GM23338 (cell line): ENCODE data around the gene ABCA1.

ENCODE experiments used
- EZH2 ChIP-seq: fragments of 200-600 bp; sonication (generic); IDR thresholded peaks from one replicate; pipeline ENCODE4 v1.8.0; 2017; ENCODE audit warnings: antibody characterized with exemption, mild to moderate bottlenecking, low read depth; ENCODE audit not compliant: unreplicated experiment
- EZH2phosphoT487 ChIP-seq: fragments of 200-600 bp; sonication (generic); IDR thresholded peaks from one replicate; pipeline ENCODE4 v1.8.1; 2018; ENCODE audit warnings: antibody characterized with exemption; ENCODE audit not compliant: unreplicated experiment
- JUNB ChIP-seq: IDR thresholded peaks from one replicate; pipeline ENCODE4 v1.6.1; 2016; ENCODE audit warnings: antibody characterized with exemption; ENCODE audit not compliant: unreplicated experiment
- POLR2AphosphoS5 ChIP-seq: IDR thresholded peaks from 2 replicates; pipeline ENCODE4 v1.6.1; 2016; ENCODE audit warnings: antibody characterized with exemption, low read depth
- TF ChIP-seq, protein P1 (sequence below): IDR thresholded peaks from one replicate; pipeline ENCODE4 v1.6.1; 2018; ENCODE audit warnings: antibody characterized with exemption; ENCODE audit not compliant: unreplicated experiment
- TF ChIP-seq, protein P2 (sequence below), 2 experiments: fragments of 200-600 bp in 1 of 2; sonication (generic) in 1 of 2; conservative IDR thresholded peaks; 2 replicates each; pipeline versions ENCODE4 v1.5.1 to v1.6.1; 2016 to 2017; ENCODE audit warnings: antibody characterized with exemption in 2 of 2, low read depth in 2 of 2, mild to moderate bottlenecking in 2 of 2, moderate library complexity in 1 of 2
- TF ChIP-seq, protein P3 (sequence below): IDR thresholded peaks from 2 replicates; pipeline ENCODE4 v1.6.1; 2016; ENCODE audit warnings: antibody characterized with exemption

DNA sequence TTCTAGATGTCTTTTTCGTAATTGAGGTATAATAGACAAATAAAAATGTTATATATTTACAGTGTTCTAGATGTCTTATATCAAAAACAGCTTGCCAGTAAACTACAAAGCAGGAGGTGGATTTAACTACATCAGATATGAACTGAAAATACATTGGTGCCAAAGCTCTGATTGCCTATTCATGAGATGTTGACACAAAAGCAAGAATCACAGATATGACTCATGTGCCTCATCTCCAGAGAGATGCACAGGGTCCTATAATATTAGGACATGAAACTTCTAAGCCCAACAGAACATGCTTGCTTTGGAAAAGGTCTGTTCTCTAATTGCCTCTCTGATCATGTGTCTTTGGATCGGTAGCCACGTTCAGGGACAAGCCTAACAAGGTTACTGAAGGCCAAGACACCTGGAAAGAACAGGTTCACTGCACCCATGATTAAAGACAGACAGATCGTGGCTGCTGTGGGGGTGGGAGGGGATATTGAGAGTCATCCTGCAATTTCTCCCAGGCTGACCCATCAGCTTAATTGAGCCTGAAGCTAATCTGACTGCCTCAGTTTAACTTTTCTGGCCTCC lies 16.8 kb downstream of the ABCA1 start:
- TF ChIP-seq, protein P1, sequence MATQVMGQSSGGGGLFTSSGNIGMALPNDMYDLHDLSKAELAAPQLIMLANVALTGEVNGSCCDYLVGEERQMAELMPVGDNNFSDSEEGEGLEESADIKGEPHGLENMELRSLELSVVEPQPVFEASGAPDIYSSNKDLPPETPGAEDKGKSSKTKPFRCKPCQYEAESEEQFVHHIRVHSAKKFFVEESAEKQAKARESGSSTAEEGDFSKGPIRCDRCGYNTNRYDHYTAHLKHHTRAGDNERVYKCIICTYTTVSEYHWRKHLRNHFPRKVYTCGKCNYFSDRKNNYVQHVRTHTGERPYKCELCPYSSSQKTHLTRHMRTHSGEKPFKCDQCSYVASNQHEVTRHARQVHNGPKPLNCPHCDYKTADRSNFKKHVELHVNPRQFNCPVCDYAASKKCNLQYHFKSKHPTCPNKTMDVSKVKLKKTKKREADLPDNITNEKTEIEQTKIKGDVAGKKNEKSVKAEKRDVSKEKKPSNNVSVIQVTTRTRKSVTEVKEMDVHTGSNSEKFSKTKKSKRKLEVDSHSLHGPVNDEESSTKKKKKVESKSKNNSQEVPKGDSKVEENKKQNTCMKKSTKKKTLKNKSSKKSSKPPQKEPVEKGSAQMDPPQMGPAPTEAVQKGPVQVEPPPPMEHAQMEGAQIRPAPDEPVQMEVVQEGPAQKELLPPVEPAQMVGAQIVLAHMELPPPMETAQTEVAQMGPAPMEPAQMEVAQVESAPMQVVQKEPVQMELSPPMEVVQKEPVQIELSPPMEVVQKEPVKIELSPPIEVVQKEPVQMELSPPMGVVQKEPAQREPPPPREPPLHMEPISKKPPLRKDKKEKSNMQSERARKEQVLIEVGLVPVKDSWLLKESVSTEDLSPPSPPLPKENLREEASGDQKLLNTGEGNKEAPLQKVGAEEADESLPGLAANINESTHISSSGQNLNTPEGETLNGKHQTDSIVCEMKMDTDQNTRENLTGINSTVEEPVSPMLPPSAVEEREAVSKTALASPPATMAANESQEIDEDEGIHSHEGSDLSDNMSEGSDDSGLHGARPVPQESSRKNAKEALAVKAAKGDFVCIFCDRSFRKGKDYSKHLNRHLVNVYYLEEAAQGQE, result no peak
- TF ChIP-seq, protein P2, sequence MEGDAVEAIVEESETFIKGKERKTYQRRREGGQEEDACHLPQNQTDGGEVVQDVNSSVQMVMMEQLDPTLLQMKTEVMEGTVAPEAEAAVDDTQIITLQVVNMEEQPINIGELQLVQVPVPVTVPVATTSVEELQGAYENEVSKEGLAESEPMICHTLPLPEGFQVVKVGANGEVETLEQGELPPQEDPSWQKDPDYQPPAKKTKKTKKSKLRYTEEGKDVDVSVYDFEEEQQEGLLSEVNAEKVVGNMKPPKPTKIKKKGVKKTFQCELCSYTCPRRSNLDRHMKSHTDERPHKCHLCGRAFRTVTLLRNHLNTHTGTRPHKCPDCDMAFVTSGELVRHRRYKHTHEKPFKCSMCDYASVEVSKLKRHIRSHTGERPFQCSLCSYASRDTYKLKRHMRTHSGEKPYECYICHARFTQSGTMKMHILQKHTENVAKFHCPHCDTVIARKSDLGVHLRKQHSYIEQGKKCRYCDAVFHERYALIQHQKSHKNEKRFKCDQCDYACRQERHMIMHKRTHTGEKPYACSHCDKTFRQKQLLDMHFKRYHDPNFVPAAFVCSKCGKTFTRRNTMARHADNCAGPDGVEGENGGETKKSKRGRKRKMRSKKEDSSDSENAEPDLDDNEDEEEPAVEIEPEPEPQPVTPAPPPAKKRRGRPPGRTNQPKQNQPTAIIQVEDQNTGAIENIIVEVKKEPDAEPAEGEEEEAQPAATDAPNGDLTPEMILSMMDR (conservative IDR thresholded peaks at IDR 0.05; ENCODE audit: low read depth in 2 of 2), result no peak
- TF ChIP-seq EZH2 (no peak), EZH2phosphoT487 (no peak), POLR2AphosphoS5 (no peak), JUNB (no peak)
- TF ChIP-seq, protein P3, sequence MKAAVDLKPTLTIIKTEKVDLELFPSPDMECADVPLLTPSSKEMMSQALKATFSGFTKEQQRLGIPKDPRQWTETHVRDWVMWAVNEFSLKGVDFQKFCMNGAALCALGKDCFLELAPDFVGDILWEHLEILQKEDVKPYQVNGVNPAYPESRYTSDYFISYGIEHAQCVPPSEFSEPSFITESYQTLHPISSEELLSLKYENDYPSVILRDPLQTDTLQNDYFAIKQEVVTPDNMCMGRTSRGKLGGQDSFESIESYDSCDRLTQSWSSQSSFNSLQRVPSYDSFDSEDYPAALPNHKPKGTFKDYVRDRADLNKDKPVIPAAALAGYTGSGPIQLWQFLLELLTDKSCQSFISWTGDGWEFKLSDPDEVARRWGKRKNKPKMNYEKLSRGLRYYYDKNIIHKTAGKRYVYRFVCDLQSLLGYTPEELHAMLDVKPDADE, result no peak
